Tibial nerve (tissue), 4 donors: Measurements from ENCODE around the gene LRFN5. TPM values are rescaled to one million over a fixed set of nuclear protein-coding genes. Genes with fewer than 3 reads are reported as not detected.

ENCODE experiments used
- DNase-seq, 2 donors: peaks; one replicate each; pipeline ENCODE4 v3.0.0-alpha.2; 2019; ENCODE audit warnings: low spot score in 2 of 2
- H3K27ac ChIP-seq, 4 donors: fragments of 200-600 bp; sonication (generic) in 3 of 4; one replicate each; pipeline ENCODE4 v1.5.1; 2017 to 2019; ENCODE audit warnings: mild to moderate bottlenecking in 1 of 4
- H3K27me3 ChIP-seq, 2 donors: fragments of 200-600 bp; sonication (generic) in 1 of 2; one replicate each; pipeline versions ENCODE4 v1.5.1 to v1.6.0; 2017 to 2019
- H3K36me3 ChIP-seq, 3 donors: fragments of 200-600 bp; sonication (generic); one replicate each; pipeline ENCODE4 v1.5.1; 2018 to 2019
- H3K4me1 ChIP-seq, 4 donors: fragments of 200-600 bp; sonication (generic) in 3 of 4; one replicate each; pipeline ENCODE4 v1.5.1; 2017 to 2019
- H3K4me3 ChIP-seq, 4 donors: fragments of 200-600 bp; sonication (generic) in 3 of 4; one replicate each; pipeline ENCODE4 v1.5.1; 2017 to 2019; ENCODE audit warnings: mild to moderate bottlenecking in 1 of 4, moderate library complexity in 1 of 4
- H3K9me3 ChIP-seq, 4 donors: fragments of 200-600 bp; sonication (generic) in 3 of 4; one replicate each; pipeline ENCODE4 v1.5.1; 2017 to 2019
- EP300 ChIP-seq, 2 donors: sonication (generic); formaldehyde crosslinking; IDR thresholded peaks; one replicate each; pipeline ENCODE4 v1.6.1; 2017; ENCODE audit warnings: antibody characterized with exemption in 2 of 2, mild to moderate bottlenecking in 1 of 2
- POLR2A ChIP-seq, 2 donors: fragments of 450-650 bp; IDR thresholded peaks; one replicate each; pipeline ENCODE4 v1.6.1; 2017; ENCODE audit warnings: antibody characterized with exemption in 2 of 2, mild to moderate bottlenecking in 2 of 2, moderate library complexity in 2 of 2
- WGBS, 2 donors: methylation state at CpG; one replicate each; pipeline ENCODE4 v1.1.5; 2018; 5-methylcytosine and 5-hydroxymethylcytosine counted together
- total RNA-seq, 4 donors: library from RNA; depleted of rRNA; stranded (reverse); fragments of >200 nt; gene quantifications; one replicate each; pipeline ENCODE4 v1.1.0, GENCODE V29; 2016
- TF ChIP-seq, protein P1 (sequence below), 5 experiments: fragments of 200-600 bp in 3 of 5; fragments of 450-650 bp in 2 of 5; sonication (generic) in 3 of 5; IDR thresholded peaks; one replicate each; pipeline ENCODE4 v1.5.1; 2016 to 2019; ENCODE audit warnings: antibody characterized with exemption in 5 of 5, mild to moderate bottlenecking in 3 of 5, moderate library complexity in 2 of 5

Gene LRFN5
- total RNA-seq, 4 donors from 2014 or later, result 8.0 to 72.6 (median 10.7) TPM

- no peaks in the 10 kb centered on the region for H3K4me1 ChIP-seq
- H3K4me3 ChIP-seq, result no peak overlapping the region
- TF ChIP-seq POLR2A (IDR thresholded peaks at IDR 0.05), result no peak
- TF ChIP-seq EP300 (IDR thresholded peaks at IDR 0.05), result no peak
- TF ChIP-seq, protein P1, sequence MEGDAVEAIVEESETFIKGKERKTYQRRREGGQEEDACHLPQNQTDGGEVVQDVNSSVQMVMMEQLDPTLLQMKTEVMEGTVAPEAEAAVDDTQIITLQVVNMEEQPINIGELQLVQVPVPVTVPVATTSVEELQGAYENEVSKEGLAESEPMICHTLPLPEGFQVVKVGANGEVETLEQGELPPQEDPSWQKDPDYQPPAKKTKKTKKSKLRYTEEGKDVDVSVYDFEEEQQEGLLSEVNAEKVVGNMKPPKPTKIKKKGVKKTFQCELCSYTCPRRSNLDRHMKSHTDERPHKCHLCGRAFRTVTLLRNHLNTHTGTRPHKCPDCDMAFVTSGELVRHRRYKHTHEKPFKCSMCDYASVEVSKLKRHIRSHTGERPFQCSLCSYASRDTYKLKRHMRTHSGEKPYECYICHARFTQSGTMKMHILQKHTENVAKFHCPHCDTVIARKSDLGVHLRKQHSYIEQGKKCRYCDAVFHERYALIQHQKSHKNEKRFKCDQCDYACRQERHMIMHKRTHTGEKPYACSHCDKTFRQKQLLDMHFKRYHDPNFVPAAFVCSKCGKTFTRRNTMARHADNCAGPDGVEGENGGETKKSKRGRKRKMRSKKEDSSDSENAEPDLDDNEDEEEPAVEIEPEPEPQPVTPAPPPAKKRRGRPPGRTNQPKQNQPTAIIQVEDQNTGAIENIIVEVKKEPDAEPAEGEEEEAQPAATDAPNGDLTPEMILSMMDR (IDR thresholded peaks at IDR 0.05), result no peak
- no peak overlapping the region for H3K27ac ChIP-seq
- no peak for DNase-seq
- no peaks in the 10 kb centered on the region for H3K27me3 ChIP-seq
- H3K36me3 ChIP-seq, result no peaks in the 10 kb centered on the region
- H3K9me3 ChIP-seq, result peaks cover 0 to 17% (median 0%) of the 10 kb centered on the region in 4 donors
- 36 to 42% methylated on average over 1 of the region's 1 CpG for WGBS, 2 donors
Measured at GRCh38 chr14:41758011-41758665, 151.5 kb downstream of the LRFN5 start.

DNA sequence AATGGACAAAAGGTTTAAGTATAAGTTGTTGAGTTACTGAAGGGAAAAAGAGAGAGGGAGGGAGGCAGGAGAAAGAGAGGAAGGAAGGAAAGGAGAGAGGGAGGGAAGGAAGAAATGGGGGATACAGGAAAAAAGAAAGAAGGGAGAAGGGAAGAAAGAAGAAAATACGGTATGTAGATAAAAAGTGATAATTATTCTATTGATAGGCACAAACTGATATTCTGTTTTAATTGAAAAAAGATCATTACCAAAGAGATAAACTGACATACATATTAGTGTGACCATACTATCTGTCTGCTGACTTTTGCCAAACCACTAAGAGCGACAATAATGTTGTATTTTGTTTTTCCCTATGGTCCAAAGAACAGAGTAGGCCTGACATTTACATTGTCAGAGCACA is 154.5 kb downstream of the LRFN5 start:
- TF ChIP-seq, protein P1 (IDR thresholded peaks at IDR 0.05), result no peak
- TF ChIP-seq POLR2A (IDR thresholded peaks at IDR 0.05), result no peak
- no peaks in the 10 kb centered on the region for H3K27me3 ChIP-seq
- no peak overlapping the region for H3K4me3 ChIP-seq
- no peaks in the 10 kb centered on the region for H3K4me1 ChIP-seq
- H3K27ac ChIP-seq, result no peak overlapping the region
- no peak for DNase-seq
- H3K36me3 ChIP-seq, result no peaks in the 10 kb centered on the region
- H3K9me3 ChIP-seq, result peaks cover 0 to 12% (median 0%) of the 10 kb centered on the region in 4 donors
- 90 to 94% methylated on average over 2 of the region's 2 CpGs for WGBS, 2 donors

DNA sequence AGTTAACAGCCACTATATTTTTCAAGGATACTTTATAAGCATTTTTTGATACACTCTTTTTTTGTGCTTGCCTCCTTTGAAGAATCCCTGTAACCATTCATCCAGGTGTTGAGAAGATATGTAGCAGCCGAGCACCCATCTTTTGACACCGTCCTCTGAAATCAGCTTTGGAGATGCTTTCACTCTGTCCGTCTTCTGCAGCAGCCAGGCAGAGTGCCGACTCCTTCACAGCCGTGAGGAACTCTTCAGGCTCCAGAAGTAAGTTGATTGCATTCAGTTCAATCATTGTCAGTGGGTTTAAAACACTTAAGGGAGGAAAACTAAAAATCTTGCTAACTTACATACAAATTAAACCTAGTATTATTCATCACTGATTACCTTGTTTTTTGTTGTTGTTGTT is 160.1 kb downstream of the LRFN5 start:
- H3K4me3 ChIP-seq, result no peak overlapping the region
- H3K4me1 ChIP-seq, result no peaks in the 10 kb centered on the region
- no peaks in the 10 kb centered on the region for H3K36me3 ChIP-seq
- H3K27me3 ChIP-seq, result no peaks in the 10 kb centered on the region
- no peak for DNase-seq
- TF ChIP-seq EP300 (IDR thresholded peaks at IDR 0.05) (no peak), POLR2A (IDR thresholded peaks at IDR 0.05) (no peak)
- TF ChIP-seq, protein P1 (IDR thresholded peaks at IDR 0.05), result no peak
- H3K27ac ChIP-seq, result no peak overlapping the region
- H3K9me3 ChIP-seq, result no peaks in the 10 kb centered on the region
- WGBS, 2 donors, result 83 to 88% methylated on average over 5 of the region's 5 CpGs

- Histone ChIP-seq H3K9me3 (peaks cover 0 to 3% (median 0%) of the 10 kb centered on the region in 4 donors), H3K4me1 (no peaks in the 10 kb centered on the region), H3K36me3 (no peaks in the 10 kb centered on the region), H3K27ac (no peak overlapping the region), H3K27me3 (no peaks in the 10 kb centered on the region), H3K4me3 (no peak overlapping the region)
- WGBS, 2 donors, result 20 to 28% methylated on average over 1 of the region's 1 CpG
- DNase-seq, result no peak
- TF ChIP-seq, protein P1 (IDR thresholded peaks at IDR 0.05), result no peak
- TF ChIP-seq POLR2A (IDR thresholded peaks at IDR 0.05) (no peak), EP300 (IDR thresholded peaks at IDR 0.05) (no peak)
Measured at GRCh38 chr14:41773536-41774279, 167.0 kb downstream of the LRFN5 start.

GRCh38 chr14:41782511-41782910 is 175.8 kb downstream of the LRFN5 start:
- DNase-seq, result no peak
- TF ChIP-seq, protein P1 (IDR thresholded peaks at IDR 0.05), result no peak
- TF ChIP-seq POLR2A (IDR thresholded peaks at IDR 0.05), result no peak
- no peaks in the 10 kb centered on the region for H3K4me1 ChIP-seq
- H3K27me3 ChIP-seq, result no peaks in the 10 kb centered on the region
- no peaks in the 10 kb centered on the region for H3K36me3 ChIP-seq
- H3K4me3 ChIP-seq, result no peak overlapping the region
- no peaks in the 10 kb centered on the region for H3K9me3 ChIP-seq
- H3K27ac ChIP-seq, result no peak overlapping the region
